Bronchial epithelial cell (primary cell): ENCODE results near the gene CLCA1. TPM values are rescaled to one million over a fixed set of nuclear protein-coding genes. Genes with fewer than 3 reads are reported as not detected.

Experiments
- DNase-seq: peaks from one replicate; pipeline ENCODE4 v3.0.0-alpha.2; 2010; ENCODE audit warnings: low read depth
- FAIRE-seq: peaks from 2 replicates; lab custom pipeline; 2011; peaks lifted over from hg19 to GRCh38; lab: Jason Lieb, UNC
- H3K27me3 ChIP-seq: 2 replicates; pipeline ENCODE4 v1.5.1; 2011; ENCODE audit warnings: low read length; ENCODE audit not compliant: control insufficient read depth, insufficient read depth
- H3K36me3 ChIP-seq: 2 replicates; pipeline ENCODE4 v1.5.1; 2011; ENCODE audit warnings: low read length; ENCODE audit not compliant: control insufficient read depth, insufficient read depth
- H3K4me3 ChIP-seq: 2 replicates; pipeline ENCODE4 v1.5.1; 2011; ENCODE audit warnings: mild to moderate bottlenecking, low read depth, low read length, control low read depth
- total RNA-seq: library from RNA; depleted of rRNA; stranded (reverse); fragments of >200 nt; gene quantifications from 2 replicates; pipeline ENCODE4 v1.2.1, GENCODE V29; 2014
- TF ChIP-seq, protein P1 (sequence below): IDR thresholded peaks from 2 replicates; pipeline ENCODE4 v1.5.1; 2011; ENCODE audit warnings: mild to moderate bottlenecking, moderate library complexity, low read length, control low read depth, inconsistent platforms; ENCODE audit not compliant: insufficient read depth, severe bottlenecking

Gene CLCA1
- total RNA-seq, 1 donor from 2014 or later: not detected

GRCh38 chr1:86542631-86543030 is 73.9 kb downstream of the CLCA1 start:
- Histone ChIP-seq H3K27me3 (no peaks in the 10 kb centered on the region), H3K36me3 (no peaks in the 10 kb centered on the region), H3K4me3 (no peak overlapping the region)
- no peak for FAIRE-seq
- peak; percentile 94 for DNase-seq
- TF ChIP-seq, protein P1, sequence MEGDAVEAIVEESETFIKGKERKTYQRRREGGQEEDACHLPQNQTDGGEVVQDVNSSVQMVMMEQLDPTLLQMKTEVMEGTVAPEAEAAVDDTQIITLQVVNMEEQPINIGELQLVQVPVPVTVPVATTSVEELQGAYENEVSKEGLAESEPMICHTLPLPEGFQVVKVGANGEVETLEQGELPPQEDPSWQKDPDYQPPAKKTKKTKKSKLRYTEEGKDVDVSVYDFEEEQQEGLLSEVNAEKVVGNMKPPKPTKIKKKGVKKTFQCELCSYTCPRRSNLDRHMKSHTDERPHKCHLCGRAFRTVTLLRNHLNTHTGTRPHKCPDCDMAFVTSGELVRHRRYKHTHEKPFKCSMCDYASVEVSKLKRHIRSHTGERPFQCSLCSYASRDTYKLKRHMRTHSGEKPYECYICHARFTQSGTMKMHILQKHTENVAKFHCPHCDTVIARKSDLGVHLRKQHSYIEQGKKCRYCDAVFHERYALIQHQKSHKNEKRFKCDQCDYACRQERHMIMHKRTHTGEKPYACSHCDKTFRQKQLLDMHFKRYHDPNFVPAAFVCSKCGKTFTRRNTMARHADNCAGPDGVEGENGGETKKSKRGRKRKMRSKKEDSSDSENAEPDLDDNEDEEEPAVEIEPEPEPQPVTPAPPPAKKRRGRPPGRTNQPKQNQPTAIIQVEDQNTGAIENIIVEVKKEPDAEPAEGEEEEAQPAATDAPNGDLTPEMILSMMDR: no peak

- no peak for FAIRE-seq
- H3K36me3 ChIP-seq: no peaks in the 10 kb centered on the region
- peak within 1 kb of the TSS; percentile 12 for H3K4me3 ChIP-seq
- DNase-seq: peak; percentile 99
- TF ChIP-seq, protein P1: no peak
- no peaks in the 10 kb centered on the region for H3K27me3 ChIP-seq
Measured at GRCh38 chr1:86546787-86547221, 78.1 kb downstream of the CLCA1 start, which contains the start of gene CLCA4. TSS of gene CLCA4 (plus strand) at chr1:86547078. CDS start at chr1:86547120, 42 bp downstream.

DNA sequence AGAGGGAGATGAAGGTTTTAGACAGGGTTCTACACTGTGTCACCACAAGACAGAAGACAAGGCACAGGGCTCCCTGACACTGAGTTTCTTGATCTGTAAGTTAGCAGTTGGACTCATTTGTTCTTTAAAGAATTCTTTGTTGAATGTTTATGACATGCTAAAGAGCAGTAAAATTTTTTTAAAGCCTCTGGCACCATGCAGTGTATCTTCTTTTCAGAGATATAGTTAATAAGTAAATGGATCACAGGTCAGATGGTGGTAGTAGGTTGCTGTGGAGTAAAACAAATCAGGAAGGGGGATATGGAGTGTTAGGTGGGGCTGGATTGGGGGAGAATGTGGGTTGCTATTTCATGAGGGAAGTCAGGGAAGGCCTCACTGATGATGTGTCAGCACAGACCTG is 80.1 kb downstream of the CLCA1 start:
- DNase-seq (no peak), FAIRE-seq (no peak)
- Histone ChIP-seq H3K27me3 (no peaks in the 10 kb centered on the region), H3K4me3 (no peak overlapping the region), H3K36me3 (no peaks in the 10 kb centered on the region)
- TF ChIP-seq, protein P1: no peak

Other genes starting within 250 kb of the CLCA1 start
- gene ODF2L, start 72.6 kb upstream of the CLCA1 start, total RNA-seq: 13.4 and 18.2 TPM in 2 replicates
- gene CLCA2, start 44.8 kb upstream of the CLCA1 start, total RNA-seq: 15.3 and 84.4 TPM in 2 replicates
- 12.1 and 45.8 TPM in 2 replicates for gene CLCA4, start 78.2 kb downstream of the CLCA1 start, total RNA-seq
- gene SH3GLB1, start 235.6 kb downstream of the CLCA1 start, total RNA-seq: 21.3 and 31.2 TPM in 2 replicates